Stimulated activated naive CD4-positive, alpha-beta T cell treated with Interleukin-2 at 50 U/mL for 16 hours (primary cell): ENCODE results near the gene DNAI2.

Experiments used
- DNase-seq: peaks from one replicate; lab custom pipeline; 2025; lab: John Stamatoyannopoulos, UW

DNAI2 gene

GRCh38 chr17:74361230-74362068 lies 87.4 kb downstream of the DNAI2 start, which contains the start of gene BTBD17:
TSS of gene BTBD17 (minus strand) at chr17:74361868. CDS start at chr17:74361819, 49 bp downstream.
- no peak for DNase-seq

- DNase-seq, result no peak
Measured at GRCh38 chr17:74362069-74362405, 88.0 kb downstream of the DNAI2 start.

GRCh38 chr17:74362810-74363498 lies 88.9 kb downstream of the DNAI2 start:
- DNase-seq, result no peak
